HG03520 (cell line): Measurements from ENCODE around the gene TMEM98.
"Not testable (repeated sequence)": the region's sequence is repeated elsewhere in the genome, so short reads cannot be mapped to it uniquely, and the experiment has no call there.

Source experiments
- ATAC-seq: cut with Tn5 transposase; IDR thresholded peaks from one replicate; pipeline ENCODE4 v1.9.1; 2021; ENCODE audit warnings: mild to moderate bottlenecking, moderate library complexity; ENCODE audit not compliant: unreplicated experiment

The TMEM98 gene, protein sequence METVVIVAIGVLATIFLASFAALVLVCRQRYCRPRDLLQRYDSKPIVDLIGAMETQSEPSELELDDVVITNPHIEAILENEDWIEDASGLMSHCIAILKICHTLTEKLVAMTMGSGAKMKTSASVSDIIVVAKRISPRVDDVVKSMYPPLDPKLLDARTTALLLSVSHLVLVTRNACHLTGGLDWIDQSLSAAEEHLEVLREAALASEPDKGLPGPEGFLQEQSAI

DNA sequence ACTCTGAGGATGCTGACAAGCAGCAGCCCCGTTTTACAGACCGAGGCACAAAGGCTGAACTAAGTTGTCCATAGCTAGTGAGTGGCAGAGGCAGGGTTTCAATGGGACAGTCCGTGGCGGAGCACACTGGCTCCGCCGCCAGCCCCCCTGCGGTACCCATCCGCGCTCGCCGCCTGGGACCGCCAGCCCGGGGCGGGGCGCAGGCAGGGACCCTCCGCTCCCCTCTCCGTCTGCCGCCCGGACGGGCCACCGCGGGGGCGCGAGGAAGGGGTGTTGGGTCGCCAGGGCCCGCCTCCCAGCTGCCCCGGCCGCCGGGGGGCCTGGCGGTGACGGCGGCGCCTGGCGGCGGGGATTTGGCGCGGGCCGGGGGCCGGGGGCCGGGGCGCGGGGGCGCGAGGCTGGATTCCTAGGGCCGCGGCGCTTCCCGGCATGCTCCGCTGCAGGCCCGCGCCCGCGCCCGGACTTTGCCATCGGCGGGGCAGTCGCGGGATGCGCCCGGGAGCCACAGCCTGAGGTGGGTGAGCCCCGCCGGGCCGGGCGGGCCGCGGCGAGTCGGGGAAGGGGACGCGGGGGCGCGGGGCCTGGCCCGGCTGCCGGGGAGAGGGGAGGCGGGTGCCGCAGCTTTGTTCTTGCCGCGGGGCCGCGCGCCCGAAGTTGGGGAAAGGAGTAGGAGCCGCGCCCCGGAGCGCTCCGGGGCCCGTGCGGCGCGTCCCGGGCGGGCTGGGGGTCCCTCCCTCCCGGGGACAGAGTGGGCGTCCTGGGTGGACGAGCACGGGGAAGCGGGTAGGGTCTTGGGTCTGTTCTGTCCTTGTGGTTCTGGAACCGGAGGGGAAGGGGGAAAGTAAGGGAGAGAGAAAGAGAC lies at the start of gene TMEM98:
Gene TMEM98 (plus strand): TSS at position 430 of the 862 bp plus-strand sequence. CDS start 3,376 bp downstream, outside the sequence.
- ATAC-seq = no peak

DNA sequence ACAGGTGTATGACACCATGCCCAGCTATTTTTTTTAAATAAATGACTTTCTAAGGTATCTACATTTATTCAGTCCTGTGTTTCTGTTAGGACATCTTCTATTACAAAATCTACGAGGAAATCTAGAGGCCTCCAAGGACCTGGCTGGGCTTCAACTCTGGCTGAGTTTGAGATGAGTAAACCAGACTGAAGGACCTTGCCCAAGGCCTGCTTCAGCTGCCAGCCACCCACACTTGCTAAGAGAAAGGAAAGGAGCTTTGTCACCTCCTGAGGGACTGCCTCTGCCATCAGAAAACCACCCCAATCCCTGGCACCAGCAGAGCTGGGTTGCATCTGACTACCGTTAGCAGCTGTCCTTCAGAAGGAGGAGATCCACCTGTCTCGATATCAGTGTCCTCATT lies 49.7 kb upstream of the TMEM98 start:
- ATAC-seq = no peak

DNA sequence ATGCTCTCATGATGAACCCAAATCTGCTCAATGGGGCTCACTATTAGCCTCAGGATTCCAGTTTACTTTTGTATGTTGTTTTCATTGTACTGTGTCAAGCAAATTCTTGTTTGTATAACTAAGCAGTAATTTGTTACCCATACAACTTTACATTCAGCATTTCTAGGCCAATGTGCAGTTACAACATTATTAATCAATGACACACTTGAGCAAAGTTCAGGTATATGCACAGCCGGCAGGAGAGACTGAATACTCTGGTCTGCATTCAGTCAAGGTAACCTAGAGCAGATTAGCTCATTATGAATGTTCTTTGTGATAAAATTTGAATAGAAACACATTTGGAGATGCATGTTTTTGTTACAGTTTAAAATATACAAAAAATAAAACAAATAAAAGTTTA lies 48.8 kb upstream of the TMEM98 start:
- no peak for ATAC-seq

DNA sequence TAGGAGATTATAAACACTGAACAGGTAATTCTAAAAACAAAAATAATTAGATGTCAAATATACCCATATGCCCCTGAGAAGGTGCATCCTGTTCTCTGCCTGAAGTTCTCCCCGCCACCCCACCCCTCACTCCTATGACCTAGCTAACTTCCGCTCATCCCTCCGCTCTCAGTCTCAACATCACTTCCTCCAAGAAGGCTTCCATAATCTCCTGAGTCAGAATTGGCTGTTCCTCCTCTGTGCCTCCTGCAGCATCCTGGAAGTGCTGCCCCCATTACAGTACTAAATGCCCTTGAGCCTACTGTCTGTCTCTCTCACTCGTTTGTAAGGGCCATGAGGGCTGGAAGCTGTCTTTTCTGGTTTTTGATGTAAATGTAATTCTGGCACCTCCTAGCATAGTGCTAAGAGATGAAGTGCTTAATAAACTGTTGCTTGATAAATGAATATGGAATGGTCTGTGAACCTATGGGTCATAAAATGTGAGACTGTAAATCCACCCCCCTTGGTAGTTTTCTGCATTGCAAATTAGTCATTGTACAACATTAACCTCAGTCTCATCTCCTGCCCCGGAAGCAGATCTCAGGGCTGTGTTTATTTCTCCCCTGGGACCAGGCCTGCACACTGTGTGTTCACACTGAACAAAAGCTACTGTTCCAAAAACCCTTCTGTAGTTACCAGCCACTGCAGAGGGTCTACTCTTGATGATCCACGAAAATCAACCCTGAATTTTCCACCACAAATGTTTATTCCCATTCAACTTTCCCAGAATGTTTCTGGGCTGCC lies 47.1 kb upstream of the TMEM98 start:
- no peak for ATAC-seq

DNA sequence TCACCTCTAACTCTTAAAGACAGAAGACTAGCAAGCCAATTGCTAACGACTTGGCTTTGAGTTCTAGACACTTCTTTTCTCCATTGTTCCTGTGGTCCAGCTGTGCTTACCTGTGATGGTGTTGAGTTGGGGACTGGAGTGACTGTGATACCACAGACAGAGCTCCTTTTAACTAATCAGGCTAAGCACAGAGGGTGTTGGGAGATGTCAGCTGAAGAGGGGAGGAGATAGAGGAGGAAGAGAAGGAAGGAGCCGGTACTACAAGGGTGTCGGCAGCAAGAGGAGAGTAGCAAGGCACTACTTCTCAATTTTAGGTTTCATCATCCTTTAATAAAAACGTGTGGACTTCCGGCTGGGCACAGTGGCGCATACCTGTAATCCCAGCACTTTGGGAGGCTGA lies 45.9 kb upstream of the TMEM98 start:
- no peak for ATAC-seq

DNA sequence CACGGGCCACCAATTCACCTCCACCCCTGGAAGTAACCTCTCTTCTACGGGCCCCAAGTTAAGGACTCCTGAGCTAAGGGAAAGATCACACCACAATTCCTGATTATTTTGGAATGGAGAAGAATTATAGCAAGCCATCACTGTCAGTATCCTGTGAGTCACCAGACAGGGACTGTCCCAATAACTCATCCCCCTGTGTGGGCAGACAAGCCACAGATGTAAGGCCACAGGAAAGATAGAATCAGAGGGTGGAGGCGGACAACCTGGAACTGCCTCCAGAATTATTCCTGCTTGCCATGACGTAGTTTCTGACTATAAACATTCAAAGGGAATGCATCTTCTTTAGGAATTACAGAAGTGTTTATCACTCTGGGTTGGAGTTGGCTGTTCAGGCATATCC lies 45.2 kb upstream of the TMEM98 start:
- no peak for ATAC-seq

DNA sequence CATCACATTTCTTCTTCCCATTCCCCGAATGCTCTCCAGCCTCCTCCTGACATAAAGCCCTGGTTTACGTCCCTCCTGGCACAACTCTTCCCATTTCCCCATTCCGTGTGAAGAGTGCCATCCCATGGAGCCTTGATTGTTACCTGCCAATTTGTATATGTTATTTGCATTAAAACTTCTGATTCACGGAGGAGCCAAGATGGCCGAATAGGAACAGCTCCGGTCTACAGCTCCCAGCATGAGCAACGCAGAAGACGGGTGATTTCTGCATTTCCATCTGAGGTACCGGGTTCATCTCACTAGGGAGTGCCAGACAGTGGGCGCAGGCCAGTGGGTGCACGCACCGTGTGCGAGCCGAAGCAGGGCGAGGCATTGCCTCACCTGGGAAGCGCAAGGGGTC lies 41.0 kb upstream of the TMEM98 start:
- not testable (repeated sequence) for ATAC-seq

DNA sequence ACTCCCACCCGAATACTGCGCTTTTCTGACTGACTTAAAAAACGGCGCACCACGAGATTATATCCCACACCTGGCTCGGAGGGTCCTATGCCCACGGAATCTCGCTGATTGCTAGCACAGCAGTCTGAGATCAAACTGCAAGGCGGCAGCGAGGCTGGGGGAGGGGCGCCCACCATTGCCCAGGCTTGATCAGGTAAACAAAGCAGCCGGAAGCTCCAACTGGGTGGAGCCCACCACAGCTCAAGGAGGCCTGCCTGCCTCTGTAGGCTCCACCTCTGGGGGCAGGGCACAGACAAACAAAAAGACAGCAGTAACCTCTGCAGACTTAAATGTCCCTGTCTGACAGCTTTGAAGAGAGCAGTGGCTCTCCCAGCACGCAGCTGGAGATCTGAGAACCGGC lies 40.5 kb upstream of the TMEM98 start:
- ATAC-seq = not testable (repeated sequence)

DNA sequence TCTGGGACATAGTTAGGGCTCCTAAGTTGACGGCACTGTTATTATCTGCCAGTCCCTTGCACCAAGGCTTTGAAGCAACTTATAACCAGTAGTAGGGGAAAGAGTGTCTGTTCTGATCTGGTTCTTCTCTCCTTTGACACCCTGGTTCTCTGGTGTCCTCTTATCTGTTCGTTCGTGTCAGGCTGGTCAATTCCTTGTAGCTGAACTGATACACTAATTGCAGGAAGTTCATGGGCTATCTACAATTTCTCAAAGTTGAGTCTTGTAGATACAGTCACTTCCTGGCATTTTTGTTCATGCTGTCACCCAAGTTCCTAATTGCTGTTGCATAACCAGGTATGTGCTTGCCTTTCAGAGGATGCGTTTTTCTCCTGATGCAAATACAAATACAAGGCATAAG lies 33.7 kb upstream of the TMEM98 start:
- ATAC-seq = no peak

DNA sequence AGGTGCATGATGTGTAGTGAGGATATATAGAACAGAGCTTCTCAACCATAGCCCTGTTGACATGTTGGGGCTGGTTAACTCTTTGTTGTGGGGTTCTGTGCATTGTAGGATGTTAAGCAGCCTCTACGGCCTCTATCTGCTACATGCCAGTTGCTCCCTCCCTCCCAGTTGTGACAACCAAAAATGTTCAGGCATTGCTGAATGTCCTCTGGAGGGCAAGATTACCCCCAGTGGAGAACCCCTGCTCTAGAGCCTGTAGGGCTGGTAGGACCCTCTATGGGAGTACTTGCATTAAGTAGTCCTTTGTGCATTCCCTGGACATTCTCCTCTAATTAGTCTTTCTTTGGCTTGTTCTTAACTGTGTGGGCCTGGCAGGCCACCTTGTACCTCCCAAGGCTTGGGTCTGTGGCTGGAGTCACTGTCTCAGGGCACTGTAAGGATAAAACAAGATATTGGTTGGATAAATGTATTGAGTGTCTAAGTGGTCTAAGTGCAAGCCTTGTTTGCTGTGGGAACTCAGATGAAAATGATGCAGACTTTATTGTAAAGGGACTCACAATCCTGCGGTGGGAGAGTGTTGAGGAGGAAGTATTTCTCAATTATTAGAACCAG lies 31.2 kb upstream of the TMEM98 start:
- no peak for ATAC-seq

DNA sequence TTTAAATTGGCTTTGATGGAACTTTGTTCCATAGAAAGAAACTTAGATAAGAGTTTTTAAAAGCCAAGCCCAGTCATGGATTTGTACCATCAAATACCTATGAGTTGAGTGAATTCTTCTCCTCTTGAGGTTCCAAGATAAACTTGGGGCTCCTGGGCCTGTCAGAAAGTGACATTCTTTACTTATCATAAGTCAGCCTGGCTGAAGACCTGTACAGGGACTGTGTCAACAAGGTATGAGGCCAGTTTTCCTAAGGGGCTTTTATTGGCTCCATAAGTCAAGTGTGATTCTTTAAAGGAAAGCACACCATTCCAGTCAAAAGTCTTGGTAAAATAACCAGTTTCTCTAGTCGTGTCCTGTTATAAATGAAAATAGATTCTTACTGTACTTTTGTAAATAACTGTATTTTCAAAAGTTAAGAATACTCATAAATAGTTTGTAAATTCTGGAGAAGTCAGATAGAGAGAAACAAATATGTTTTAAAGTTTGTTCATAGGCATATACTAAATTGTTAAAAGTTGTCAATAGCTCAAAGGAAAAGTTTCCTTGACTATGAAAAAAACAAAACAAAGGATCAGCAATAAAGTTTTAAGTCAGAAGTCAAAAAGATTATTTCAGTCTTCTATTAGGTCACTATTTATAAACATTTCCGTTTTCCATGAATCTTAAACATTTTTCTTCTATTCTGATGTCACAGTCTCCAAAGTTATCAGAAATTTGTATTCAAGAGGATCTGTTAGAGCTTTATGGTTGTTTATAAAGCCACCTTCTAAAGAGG lies 28.5 kb upstream of the TMEM98 start:
- ATAC-seq = no peak

DNA sequence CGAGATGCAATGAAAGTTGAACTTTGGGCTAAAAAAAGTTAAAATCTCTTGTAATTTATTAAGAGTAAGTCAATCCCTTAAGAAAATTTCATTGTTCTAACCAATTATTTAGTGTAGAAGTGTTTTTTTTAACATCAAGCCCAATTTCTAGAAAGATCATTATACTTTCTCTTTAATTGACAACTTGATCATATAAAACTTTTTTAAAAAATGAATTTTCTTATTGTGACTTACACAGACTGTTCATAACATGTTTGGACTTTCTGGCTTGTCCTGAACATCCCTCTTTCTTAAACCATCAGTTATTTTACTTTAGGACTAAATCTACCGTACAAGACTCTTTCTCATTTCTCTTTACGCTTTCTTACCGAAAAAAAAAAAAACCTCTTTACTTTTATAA lies 26.2 kb upstream of the TMEM98 start:
- ATAC-seq = no peak

DNA sequence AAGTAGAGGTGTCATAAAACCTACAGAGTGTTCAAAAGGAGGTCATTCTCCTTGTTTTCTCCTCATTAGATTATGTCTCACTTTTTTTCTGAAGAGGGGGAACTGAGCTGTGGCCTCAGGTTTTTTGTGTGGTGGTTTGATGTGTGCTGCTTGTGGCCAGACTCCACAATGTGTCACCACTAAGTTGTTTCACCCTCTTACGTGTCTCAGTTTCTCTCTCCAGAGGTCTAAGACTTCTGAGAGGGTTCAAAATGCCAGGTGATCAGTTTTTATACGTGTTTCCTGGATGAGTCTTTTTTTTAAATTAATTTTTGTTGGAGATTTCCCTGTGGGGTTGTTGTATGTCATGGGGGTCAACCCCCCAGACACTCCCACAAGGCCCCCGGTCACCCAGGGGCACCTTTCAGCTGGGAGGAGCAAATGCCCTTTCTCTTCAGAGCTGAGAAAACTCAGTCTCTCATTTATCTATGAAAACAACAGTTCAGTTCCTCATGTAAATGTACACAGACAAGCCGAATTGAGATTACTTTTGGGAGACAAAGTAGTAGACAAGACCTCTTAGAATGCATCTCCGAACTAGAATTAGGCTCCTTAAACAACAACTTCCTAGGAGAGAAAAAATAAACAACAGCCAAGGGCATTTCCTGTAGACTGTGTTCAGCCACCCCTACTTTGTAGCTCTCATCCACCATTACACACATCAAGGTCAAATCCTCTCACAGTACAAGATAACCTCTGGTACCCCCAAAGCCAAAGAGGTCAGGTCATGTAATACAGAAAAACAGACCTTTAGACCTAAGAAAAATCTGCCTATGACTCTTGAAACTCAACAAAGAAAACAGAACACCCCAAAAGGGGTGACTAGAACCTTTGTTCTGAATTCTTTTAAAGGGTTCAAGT lies 23.9 kb upstream of the TMEM98 start:
- ATAC-seq = no peak

DNA sequence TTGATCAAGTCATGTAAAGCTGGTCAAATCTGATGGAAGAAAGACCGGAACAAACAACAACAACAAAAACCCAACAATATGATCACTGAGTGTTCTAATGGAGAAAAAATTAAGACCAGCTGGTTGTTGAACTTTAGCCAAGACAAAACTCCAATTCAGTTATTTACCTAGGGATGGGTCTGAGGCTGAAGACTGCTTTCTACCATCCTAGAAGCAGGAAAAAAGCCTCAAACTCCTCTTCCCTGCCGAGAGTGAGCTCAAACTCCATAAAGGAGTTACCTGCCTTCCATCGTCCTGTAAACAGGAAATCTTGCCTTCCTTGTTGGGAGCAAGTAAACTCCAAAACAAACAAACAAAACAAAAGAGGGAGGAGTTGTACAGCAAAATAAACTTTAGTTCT lies 23.1 kb upstream of the TMEM98 start:
- no peak for ATAC-seq

DNA sequence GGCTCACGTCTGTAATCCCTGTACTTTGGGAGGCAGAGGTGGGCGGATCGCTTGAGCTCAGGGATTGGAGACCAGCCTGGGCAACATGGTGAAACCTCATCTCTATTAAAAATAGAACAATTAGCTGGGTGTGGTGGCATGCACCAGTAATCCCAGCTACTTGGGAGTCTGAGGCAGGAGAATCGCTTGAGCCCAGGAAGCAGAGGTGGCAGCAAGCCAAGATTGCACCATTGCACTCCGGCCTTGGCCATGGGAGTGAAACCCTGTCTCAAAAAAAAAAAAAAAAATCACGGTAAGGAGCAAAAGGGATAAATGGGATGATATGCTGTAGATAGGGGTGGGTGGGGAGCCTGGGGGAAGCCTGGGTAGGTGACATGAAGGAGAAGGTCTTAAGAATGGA lies 20.4 kb upstream of the TMEM98 start:
- no peak for ATAC-seq

DNA sequence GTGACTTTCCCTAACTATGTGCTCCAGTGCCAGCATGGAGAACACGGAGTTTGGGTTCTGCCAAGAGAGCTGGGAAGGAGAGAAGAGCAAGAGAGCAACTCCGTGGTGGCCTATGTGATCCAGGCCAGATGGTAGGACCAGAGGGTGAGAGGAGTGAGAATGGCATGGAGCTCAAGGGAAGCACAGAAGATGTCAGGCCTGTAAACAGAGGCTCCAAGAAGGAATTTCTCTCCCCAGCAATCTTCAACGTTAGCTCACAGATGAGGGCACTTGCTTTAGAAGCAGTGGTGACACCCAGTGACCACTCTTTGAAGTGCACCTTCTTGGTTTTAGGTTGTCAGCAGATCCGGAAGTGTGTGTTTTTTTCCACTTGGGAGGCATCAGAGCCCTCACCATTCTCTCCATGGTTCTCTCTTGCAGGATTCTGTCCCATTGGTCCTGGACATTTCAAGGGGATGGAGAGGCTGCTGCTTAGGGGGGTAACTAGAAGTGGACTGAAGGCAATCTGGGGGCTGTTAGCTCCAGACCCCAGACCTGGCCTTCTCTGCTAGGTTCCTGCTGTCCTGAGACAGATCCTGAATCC lies 18.1 kb upstream of the TMEM98 start:
- no peak for ATAC-seq

DNA sequence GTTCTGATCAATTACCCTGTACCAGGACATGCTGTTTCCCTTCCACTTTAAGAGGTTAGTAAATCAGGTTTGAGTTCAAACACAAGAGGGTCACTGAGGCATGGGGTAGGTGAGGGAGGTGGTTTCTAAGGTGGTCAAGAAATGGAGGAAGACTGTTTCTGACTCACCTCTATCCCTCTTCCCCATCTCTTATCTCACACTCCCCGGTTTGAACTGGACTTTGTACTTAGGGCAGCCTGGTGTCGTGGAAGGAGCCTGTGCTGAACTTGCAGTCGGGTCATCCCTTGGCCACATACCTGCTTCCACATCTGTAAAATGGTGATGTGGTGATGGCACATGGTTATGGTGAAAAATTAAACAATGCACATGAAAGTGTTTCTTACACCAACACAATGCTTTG lies 17.2 kb upstream of the TMEM98 start:
- ATAC-seq = no peak

DNA sequence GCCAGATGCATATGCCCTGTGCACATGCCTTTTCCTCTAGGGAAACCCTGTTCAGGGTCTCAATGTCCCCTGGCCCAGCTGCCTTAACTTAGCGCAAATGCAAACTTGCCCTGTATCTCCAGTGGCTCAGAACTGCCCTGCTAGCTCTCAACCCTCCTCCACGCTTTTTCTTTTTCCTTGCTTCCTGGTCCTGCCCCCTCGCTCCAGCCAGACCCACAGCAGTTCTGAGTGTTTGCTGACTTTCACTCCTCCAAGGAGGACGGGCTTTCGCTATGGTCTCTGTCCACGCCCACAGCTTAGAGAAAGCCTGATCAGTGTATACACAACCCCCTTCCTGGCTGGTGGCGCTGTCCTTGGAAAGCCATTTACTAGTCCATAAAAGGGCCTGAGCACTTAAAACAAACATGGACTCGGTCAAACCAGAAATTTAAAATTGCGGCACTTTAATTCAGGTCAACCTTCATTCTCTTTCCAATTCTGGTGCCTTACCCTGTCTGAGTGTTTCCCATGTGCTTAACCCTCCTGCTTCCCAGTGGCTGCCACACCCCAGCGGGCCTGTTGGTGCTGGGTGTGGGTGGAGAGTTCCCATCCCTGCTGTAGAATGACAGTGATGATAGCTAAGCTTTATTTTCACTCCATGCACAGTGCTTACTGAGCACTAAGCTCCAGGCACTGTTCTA lies 15.6 kb upstream of the TMEM98 start:
- ATAC-seq = no peak

DNA sequence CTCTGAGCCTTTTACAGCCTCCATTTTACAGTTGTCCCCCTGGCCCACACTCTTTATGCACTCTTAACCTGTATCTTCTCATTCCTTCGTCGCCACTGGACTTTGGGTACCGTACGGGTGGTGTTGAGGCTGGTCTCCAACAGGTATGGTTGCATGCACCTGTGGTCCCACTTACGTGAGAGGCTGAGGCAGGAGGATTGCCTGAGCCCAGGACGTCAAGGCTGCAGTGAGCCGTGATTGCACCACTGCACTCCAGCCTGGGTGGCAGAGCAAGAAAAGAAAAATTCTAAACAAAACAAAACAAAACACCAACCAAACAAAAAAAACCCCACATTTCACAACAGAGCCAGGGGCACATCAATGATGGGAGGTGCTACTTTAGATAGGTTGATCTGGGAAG lies 14.4 kb upstream of the TMEM98 start:
- no peak for ATAC-seq
